ENCODE results near the gene SMAD6. TPM values are rescaled to one million over a fixed set of nuclear protein-coding genes. Genes with fewer than 3 reads are reported as not detected.

The SMAD6 gene
- total RNA-seq, 1 experiment from 2014 or later = 6.6 TPM

DNA sequence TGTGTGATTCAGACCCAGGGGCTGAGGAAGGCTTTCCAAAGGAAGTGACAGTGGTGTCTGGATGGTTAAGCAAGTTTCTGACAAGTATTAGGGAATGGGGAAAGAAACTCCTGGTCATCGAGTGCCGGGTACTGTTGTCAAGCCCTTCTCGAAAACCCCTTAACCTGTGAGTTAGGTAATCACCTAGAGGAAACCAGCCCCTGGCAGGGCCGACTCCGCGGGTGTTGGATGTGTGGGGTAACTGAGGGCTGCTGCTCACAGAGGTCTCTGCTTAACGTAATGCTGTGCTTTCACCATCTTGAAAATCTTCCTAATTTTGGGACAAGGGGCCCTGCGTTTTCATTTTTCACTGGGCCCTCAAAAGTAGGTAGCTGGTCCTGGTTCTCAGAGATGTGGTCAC is 67.0 kb downstream of the SMAD6 start:
- TF ChIP-seq TCF7L2 (IDR thresholded peaks at IDR 0.05; ENCODE audit: borderline replicate concordance, extremely low read depth, insufficient read depth, insufficient read length) (no peak), EZH2 (IDR thresholded peaks at IDR 0.05) (no peak), SP1 (IDR thresholded peaks at IDR 0.05; ENCODE audit: low read depth) (no peak), CEBPB (IDR thresholded peaks at IDR 0.05; ENCODE audit: low read depth) (no peak), FOSL1 (IDR thresholded peaks at IDR 0.05; ENCODE audit: low read depth) (no peak), POLR2AphosphoS5 (IDR thresholded peaks at IDR 0.05; ENCODE audit: low read depth, low read length) (no peak), SIN3A (IDR thresholded peaks at IDR 0.05; ENCODE audit: low read depth) (no peak), ZFX (IDR thresholded peaks at IDR 0.05) (no peak), YY1 (IDR thresholded peaks at IDR 0.05; ENCODE audit: extremely low read depth, insufficient replicate concordance, low read depth, low read length) (no peak), EGR1 (IDR thresholded peaks at IDR 0.05; ENCODE audit: low read depth) (no peak), ZNF274 (IDR thresholded peaks at IDR 0.05; ENCODE audit: low read depth, low read length) (no peak), POLR2A (IDR thresholded peaks at IDR 0.05; ENCODE audit: borderline replicate concordance, extremely low read depth, insufficient read depth, insufficient read length) (no peak), ELF1 (IDR thresholded peaks at IDR 0.05; ENCODE audit: borderline replicate concordance, low read depth) (no peak), JUND (IDR thresholded peaks at IDR 0.05) (no peak), RAD21 (IDR thresholded peaks at IDR 0.05; ENCODE audit: low read depth) (no peak)
- TF ChIP-seq, protein P1, sequence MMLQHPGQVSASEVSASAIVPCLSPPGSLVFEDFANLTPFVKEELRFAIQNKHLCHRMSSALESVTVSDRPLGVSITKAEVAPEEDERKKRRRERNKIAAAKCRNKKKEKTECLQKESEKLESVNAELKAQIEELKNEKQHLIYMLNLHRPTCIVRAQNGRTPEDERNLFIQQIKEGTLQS (IDR thresholded peaks at IDR 0.05) = no peak
- TF ChIP-seq, protein P2, sequence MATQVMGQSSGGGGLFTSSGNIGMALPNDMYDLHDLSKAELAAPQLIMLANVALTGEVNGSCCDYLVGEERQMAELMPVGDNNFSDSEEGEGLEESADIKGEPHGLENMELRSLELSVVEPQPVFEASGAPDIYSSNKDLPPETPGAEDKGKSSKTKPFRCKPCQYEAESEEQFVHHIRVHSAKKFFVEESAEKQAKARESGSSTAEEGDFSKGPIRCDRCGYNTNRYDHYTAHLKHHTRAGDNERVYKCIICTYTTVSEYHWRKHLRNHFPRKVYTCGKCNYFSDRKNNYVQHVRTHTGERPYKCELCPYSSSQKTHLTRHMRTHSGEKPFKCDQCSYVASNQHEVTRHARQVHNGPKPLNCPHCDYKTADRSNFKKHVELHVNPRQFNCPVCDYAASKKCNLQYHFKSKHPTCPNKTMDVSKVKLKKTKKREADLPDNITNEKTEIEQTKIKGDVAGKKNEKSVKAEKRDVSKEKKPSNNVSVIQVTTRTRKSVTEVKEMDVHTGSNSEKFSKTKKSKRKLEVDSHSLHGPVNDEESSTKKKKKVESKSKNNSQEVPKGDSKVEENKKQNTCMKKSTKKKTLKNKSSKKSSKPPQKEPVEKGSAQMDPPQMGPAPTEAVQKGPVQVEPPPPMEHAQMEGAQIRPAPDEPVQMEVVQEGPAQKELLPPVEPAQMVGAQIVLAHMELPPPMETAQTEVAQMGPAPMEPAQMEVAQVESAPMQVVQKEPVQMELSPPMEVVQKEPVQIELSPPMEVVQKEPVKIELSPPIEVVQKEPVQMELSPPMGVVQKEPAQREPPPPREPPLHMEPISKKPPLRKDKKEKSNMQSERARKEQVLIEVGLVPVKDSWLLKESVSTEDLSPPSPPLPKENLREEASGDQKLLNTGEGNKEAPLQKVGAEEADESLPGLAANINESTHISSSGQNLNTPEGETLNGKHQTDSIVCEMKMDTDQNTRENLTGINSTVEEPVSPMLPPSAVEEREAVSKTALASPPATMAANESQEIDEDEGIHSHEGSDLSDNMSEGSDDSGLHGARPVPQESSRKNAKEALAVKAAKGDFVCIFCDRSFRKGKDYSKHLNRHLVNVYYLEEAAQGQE (IDR thresholded peaks at IDR 0.05; ENCODE audit: low read depth) = no peak
- TF ChIP-seq, protein P3, sequence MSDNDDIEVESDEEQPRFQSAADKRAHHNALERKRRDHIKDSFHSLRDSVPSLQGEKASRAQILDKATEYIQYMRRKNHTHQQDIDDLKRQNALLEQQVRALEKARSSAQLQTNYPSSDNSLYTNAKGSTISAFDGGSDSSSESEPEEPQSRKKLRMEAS (IDR thresholded peaks at IDR 0.05) = no peak
- TF ChIP-seq, protein P4, sequence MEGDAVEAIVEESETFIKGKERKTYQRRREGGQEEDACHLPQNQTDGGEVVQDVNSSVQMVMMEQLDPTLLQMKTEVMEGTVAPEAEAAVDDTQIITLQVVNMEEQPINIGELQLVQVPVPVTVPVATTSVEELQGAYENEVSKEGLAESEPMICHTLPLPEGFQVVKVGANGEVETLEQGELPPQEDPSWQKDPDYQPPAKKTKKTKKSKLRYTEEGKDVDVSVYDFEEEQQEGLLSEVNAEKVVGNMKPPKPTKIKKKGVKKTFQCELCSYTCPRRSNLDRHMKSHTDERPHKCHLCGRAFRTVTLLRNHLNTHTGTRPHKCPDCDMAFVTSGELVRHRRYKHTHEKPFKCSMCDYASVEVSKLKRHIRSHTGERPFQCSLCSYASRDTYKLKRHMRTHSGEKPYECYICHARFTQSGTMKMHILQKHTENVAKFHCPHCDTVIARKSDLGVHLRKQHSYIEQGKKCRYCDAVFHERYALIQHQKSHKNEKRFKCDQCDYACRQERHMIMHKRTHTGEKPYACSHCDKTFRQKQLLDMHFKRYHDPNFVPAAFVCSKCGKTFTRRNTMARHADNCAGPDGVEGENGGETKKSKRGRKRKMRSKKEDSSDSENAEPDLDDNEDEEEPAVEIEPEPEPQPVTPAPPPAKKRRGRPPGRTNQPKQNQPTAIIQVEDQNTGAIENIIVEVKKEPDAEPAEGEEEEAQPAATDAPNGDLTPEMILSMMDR (IDR thresholded peaks at IDR 0.05 in 2 of 3, conservative IDR thresholded peaks at IDR 0.05 in 1 of 3; ENCODE audit: borderline replicate concordance in 1 of 3, insufficient read depth in 1 of 3, low read depth in 2 of 3, low read length in 2 of 3) = no peak
- CTCF ChIA-PET = no interaction called here
- Histone ChIP-seq H3K79me2 (ENCODE audit: insufficient read depth, low read length) (no peaks in the 10 kb centered on the region), H2AFZ (ENCODE audit: low read depth, low read length, poor library complexity, severe bottlenecking) (no peak overlapping the region), H3K27ac (ENCODE audit: low read depth, low read length) (no peak overlapping the region), H3K36me3 (ENCODE audit: control insufficient read depth in 1 of 2, insufficient read depth in 2 of 2, low read length in 2 of 2) (no peaks in the 10 kb centered on the region), H4K20me1 (ENCODE audit: insufficient read depth) (no peaks in the 10 kb centered on the region), H3K4me2 (ENCODE audit: low read length) (no peak overlapping the region), H3K9ac (ENCODE audit: low read length) (no peak overlapping the region), H3K9me3 (ENCODE audit: control insufficient read depth in 1 of 2, insufficient read depth in 1 of 2, low read depth in 1 of 2, low read length in 2 of 2) (no peaks in the 10 kb centered on the region), H3K4me1 (ENCODE audit: control insufficient read depth in 1 of 2, insufficient read depth in 2 of 2, low read length in 2 of 2) (peaks cover 67 to 81% of the 10 kb centered on the region in 2 experiments), H3K9me2 (ENCODE audit: insufficient read depth) (no peaks in the 10 kb centered on the region), H3K4me3 (replicated peaks in 1 of 2; ENCODE audit: low read depth in 1 of 2, low read length in 2 of 2) (no peak overlapping the region), H3K27me3 (ENCODE audit: insufficient read depth, low read length) (no peaks in the 10 kb centered on the region)
- intact Hi-C loops (cut with micrococcal nuclease) = no loop called here
- RAD21 ChIA-PET (ENCODE audit: low non-redundant PET in 1 of 2, low total read pairs in 2 of 2, uncharacterized antibody in 2 of 2, unreplicated experiment in 2 of 2) = no interaction called here
- DNase-seq (ENCODE audit: low read depth, low spot score) (no peak), ATAC-seq (no peak)
- POLR2A ChIA-PET = no interaction called here
- BruUV-seq (replicated peaks) = no TSS peak

All from HCT116 (cell line).